DLD1 (cell line): ENCODE results near the gene SHISA9.

ENCODE experiments used
- in situ Hi-C: cut with HindIII; loops from 2 replicates; pipeline ENCODE4 v1.10.0; 2017; ENCODE audit warnings: low sequenced_read_pairs

Gene SHISA9

DNA sequence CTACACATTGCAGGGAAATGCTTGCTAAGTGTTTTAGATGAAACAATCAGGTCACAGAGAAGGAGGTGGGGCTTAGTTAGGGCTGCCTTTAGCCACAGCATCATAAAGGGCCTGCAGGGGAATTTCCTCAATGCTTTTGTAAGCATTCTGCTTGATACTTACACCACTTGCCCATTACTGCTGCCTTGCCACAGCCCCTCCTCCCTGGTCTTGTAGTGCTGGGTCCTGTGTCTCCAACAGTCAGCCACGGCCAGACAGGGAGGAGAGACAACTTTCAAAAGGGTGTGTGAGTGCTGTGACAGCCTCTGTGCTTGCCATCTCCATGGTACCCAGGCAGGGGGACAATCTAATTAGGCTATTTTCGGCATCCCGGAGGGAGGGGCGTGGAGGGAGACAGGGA, 111.2 kb downstream of the SHISA9 start:
- in situ Hi-C loops: no loop called here

DNA sequence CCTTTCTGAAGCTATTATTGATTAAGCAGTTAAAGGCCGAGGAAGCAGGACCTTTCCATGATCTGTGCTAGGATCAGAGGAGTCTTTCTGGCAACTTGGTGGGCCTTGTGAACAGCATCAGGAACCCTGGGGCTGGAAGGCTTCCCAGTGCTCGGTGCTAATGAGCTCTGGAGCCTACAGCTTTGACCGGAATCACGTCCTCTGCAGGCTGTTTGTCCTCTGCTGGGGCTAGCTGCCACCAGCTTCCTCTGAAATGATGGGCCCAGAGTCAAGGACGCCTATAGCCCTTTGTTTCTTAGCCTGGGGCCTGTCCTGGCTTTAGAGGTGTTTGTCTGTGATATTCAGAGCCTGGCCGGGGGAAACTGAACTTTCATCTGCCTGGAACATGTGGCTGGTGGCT, 111.6 kb downstream of the SHISA9 start:
- in situ Hi-C loops: no loop called here

DNA sequence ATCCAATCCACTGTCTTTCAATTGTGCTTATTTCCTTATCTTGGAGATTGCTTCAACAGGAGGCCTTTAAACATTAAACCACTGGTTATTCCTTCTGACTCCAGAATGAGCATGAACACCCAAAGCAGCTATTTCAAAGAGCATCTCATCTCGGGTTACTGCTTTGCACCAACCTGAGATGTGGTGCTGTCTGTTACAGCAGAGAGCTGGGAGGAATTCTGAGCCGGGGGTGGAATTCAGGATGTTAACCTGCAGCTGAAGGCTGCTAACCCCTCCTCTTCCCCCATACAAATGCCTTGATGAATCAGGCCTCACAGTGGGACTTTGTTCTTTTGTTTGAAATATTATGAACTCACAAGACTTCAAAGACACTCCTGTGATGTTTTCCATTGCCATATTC, 113.1 kb downstream of the SHISA9 start:
- in situ Hi-C loops: no loop called here

GRCh38 chr16:13018026-13018425, 116.6 kb downstream of the SHISA9 start:
- in situ Hi-C loops: no loop called here

GRCh38 chr16:13021996-13022395, 120.6 kb downstream of the SHISA9 start:
- in situ Hi-C loops: no loop called here

GRCh38 chr16:13029786-13030185, 128.4 kb downstream of the SHISA9 start:
- in situ Hi-C loops: no loop called here

DNA sequence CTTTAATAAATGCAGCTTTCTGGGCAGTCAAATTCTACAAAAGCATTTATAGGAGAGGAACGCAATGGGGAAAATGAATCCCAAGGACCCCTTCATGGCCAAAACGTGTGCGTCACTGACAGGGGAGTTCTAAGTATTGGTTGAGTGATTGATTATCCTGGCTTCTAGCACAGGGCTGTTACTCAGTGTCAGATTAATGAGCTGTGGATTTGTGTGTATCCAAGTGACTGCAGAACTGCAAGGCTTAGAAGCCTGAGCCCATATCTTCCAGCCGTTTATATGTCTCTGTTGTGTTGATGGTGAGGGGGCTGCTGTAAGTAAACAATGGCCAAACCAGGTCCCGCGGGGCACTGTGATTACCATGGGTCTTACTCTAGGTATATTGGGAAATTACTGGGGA, 129.4 kb downstream of the SHISA9 start:
- in situ Hi-C loops: no loop called here

DNA sequence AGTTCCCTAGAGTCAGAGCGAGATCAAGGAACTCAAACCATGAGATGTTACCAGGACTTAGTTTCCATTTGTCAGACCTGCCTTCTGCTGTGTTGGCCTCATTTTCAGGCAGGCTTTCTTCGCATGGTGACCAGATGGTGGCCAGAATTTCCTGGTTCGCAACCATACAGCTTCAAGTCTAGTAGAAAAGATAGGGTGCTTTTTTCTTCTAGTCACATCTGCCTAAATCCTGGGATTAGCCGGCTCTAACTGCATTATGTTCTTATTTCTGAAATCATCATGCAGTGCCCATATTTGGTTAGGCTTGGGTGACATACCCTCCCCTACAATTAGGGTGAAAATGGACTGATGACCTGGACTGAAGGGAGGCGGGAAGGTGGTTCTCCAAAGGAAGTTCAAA, 131.5 kb downstream of the SHISA9 start:
- in situ Hi-C loops: no loop called here

GRCh38 chr16:13036600-13036999, 135.2 kb downstream of the SHISA9 start:
- in situ Hi-C loops: no loop called here

DNA sequence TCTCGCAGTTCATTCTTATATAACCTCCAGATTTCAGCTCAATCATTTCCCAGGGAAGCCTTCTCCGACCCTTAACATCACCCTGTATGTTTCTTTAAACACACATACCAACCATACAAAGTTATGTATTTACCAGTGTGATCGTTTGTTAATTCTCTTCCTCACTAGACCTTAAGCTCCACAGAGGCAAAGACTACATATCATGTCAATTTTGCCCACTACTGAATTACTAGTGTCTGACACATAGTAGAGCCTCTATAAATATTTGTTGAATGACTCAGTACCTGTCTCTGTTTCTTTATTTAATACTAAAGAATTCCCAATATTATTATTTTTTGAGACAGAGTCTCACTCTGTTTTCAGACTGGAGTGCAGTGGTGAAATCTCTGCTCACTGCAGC, 137.2 kb downstream of the SHISA9 start:
- in situ Hi-C loops: no loop called here

- in situ Hi-C loops: no loop called here
Measured at GRCh38 chr16:13039526-13039925, 138.1 kb downstream of the SHISA9 start.

GRCh38 chr16:13041180-13041579, 139.8 kb downstream of the SHISA9 start:
- in situ Hi-C loops: no loop called here

DNA sequence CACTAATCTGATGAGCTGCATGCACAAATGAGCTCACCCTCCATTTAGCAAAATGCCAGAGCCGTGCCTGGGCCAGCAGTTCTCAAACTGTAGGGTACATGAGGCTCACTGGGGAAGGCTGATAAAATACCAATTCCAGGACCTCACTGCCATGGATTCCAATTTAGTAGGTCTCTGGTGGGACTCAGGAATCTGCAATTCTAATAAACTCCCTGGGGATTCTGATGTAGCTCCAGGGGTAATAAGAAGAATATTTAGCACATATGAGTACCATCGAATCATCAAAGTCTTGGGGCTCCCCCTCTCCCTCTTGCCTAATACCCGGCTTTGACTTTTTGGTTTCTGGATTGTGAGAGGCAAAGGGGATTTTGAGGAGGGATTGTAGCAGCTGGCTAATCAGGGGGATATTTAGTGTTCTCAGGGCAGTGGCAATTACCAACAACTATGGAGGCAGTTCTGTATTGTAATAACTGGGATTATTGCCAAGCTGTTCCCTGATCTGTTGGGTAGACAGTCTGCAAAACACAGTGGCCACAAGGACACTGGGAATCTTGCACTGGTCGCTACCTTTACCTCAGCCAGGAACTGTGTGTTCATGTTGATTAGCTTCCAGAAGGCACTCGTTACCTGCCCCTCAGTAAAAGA, 140.4 kb downstream of the SHISA9 start:
- in situ Hi-C loops: no loop called here

DNA sequence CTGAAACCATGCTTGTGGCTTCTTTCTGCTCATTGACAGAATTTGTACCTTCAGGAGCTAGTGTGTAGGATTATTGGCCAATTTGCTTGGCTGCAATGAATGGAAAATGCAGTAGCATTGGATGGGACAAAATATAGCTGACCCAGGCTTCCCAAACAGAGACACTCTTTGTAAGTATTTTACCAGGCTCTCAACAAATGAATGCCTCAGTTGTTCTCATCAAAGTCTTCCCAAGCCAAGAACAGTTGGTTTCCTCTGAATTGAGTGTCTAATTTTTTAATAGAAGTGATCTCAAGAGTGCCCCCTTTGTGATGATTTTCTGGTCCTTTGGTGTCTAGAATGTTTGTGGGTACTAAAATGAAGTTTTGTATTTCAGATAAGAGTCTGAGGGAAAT, 140.9 kb downstream of the SHISA9 start:
- in situ Hi-C loops: no loop called here

DNA sequence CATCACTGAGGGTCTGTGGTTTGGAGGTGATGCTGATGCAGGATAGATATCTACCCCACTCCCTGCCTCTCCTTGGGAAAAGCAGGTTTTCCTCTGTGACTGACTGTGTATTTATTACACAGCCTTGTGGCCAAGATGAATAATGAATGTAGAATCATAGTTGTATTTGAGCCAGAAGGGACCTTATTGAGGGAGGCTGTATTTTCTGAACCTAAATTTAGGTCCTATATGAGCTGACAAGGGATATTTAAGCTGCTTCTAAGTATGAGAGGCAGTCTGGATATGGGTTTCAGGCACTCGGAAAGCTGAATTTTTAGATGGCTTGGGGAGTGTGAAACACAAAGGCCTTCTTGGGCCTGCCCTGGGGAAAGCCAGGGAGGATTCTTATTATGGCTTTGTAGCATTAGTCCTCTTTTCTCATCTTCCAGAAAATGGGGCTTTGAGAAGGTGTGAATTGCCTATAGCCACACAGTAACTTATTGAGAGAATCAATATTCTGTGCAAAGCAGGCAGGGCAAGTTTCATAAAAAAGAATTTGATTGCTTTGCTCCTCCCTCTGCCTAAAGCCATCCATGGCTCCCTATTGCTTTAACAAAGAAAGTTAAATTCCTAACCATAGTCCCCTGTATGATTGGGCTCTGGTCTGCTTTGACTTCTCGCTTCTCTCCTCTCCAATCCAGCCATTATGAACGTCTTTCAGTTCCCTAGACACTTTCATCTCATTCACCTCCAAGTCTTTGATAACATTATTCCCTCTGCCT, 144.8 kb downstream of the SHISA9 start:
- in situ Hi-C loops: no loop called here

DNA sequence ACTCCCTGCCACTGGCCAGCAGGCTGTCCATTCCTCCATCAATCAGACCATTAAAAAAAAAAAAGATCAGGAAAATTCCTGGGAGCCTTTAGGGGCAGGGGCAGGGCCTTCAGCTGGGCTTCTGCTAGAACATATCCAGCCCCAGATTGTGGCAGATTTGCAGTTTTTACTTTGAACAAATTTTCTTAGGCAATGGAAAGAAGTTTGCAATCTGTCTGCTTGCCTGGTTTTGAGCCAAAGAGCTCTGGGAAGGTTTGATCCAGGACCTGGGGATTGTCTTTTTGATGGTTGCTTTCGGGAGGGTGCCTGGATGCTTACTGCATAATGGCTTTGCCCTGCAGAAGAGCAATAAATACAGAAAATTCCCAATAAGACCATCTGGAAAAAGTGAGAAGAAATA, 145.9 kb downstream of the SHISA9 start:
- in situ Hi-C loops: no loop called here

GRCh38 chr16:13049688-13050087, 148.3 kb downstream of the SHISA9 start:
- in situ Hi-C loops: no loop called here

DNA sequence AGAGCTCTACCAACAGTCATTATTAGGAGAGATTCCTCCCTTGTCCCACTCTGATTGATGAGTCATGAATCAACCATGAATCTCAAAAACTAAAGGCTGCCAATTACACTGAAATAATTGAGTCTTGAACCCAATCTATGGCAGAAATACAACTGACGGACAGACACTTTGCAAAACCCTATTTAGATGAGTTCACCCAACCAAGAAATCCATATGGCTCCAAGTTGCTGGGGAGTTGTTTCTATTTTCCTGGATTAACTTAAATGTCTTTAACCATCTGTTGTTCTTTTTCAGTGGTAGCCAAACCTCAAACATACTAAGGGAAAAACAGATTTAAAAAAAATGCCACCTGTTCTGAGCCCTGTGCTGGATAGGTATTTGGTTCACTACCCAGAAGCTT, 151.0 kb downstream of the SHISA9 start:
- in situ Hi-C loops: no loop called here

DNA sequence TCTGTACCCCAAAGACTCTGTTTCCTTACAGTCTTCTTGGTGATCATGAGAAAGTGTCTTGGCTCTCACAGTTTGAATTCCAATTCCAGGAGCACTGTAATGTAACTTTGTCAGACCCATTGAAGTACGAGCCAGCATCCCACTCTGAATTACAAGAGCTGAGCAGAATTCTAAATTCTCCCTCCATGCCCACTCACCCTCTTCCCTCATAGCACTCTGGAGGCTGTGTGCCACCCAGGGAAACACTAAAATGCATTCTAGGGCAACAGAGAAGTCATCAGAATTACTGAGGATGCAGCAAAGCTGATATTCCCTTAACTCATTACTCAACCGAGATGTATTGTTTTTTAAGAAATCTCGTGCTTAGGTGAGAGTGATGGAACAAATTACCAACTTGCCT, 154.1 kb downstream of the SHISA9 start:
- in situ Hi-C loops: no loop called here

DNA sequence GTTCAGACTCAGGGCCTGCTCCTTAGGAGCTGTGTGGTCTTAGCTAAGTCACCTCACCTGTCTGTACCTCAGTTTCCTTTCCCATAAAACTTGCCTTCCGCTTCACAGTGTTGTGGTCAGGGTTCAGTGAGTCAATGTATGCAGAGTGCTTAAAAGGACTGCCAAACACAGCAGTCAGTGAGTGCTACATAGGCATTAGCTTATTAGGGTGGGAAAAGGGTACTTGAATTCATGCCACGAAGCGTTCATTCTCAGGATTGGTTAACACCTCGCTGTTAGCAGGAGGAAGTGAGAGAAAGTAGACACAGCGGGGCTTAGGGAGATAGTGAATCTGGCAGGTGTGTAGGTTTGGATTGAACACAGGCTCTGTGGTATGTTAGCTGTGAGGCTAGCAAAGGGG, 155.2 kb downstream of the SHISA9 start:
- in situ Hi-C loops: no loop called here

GRCh38 chr16:13060932-13061331, 159.5 kb downstream of the SHISA9 start:
- in situ Hi-C loops: no loop called here

DNA sequence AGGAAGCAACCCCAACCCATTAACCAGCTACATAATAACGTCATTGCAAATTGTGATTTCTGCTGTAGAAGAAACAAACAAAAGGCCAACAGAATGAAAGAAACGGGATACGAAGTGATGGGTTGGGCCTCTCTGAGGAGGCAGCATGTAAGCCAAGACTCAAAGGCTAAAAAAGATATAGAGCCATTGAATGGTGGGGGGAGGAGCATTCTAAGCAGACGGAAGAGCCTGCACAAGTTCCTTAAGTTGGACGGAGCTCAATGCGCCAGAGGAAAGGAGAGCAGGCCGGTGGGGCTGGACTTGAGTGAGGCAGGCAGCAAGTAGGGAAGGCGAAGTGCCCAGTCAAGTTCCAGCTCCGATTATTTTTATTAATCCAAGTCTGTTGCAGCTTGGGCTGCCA, 160.3 kb downstream of the SHISA9 start:
- in situ Hi-C loops: no loop called here

GRCh38 chr16:13062219-13062618, 160.8 kb downstream of the SHISA9 start:
- in situ Hi-C loops: no loop called here
